ENCODE data around the gene SOX21. TPM values are rescaled to one million over a fixed set of nuclear protein-coding genes. Genes with fewer than 3 reads are reported as not detected.

SOX21 gene
- total RNA-seq, 1 experiment from 2014 or later, result not detected

GRCh38 chr13:94672400-94672799 lies 39.9 kb downstream of the SOX21 start:
- Histone ChIP-seq H3K9ac (ENCODE audit: low read length) (no peak overlapping the region), H3K4me2 (ENCODE audit: low read length) (no peak overlapping the region), H3K36me3 (ENCODE audit: control insufficient read depth in 1 of 2, insufficient read depth in 2 of 2, low read length in 2 of 2) (no peaks in the 10 kb centered on the region), H3K4me3 (replicated peaks in 1 of 2; ENCODE audit: low read depth in 1 of 2, low read length in 2 of 2) (no peak overlapping the region), H3K79me2 (ENCODE audit: insufficient read depth, low read length) (no peaks in the 10 kb centered on the region), H3K9me2 (ENCODE audit: insufficient read depth) (no peaks in the 10 kb centered on the region), H3K4me1 (ENCODE audit: control insufficient read depth in 1 of 2, insufficient read depth in 2 of 2, low read length in 2 of 2) (no peaks in the 10 kb centered on the region), H3K9me3 (ENCODE audit: control insufficient read depth in 1 of 2, insufficient read depth in 1 of 2, low read depth in 1 of 2, low read length in 2 of 2) (no peaks in the 10 kb centered on the region), H2AFZ (ENCODE audit: low read depth, low read length, poor library complexity, severe bottlenecking) (no peak overlapping the region), H3K27ac (ENCODE audit: low read depth, low read length) (no peak overlapping the region), H4K20me1 (ENCODE audit: insufficient read depth) (no peaks in the 10 kb centered on the region), H3K27me3 (ENCODE audit: insufficient read depth, low read length) (0 out of 2 replicates have a peak, but pooled peaks cover 12% of the 10 kb centered on the region)
- ATAC-seq, result no peak
- BruUV-seq (replicated peaks), result no TSS peak
- ChIA-PET CTCF (interaction anchor here (0.8 to 1.4 kb wide), 3 partner anchors 10 to 13 kb away, joined by 3 to 6 read pairs (median 3); no protein-coding TSS in a partner anchor), POLR2A (no interaction called here), RAD21 (ENCODE audit: low non-redundant PET in 1 of 2, low total read pairs in 2 of 2, uncharacterized antibody in 2 of 2, unreplicated experiment in 2 of 2) (no interaction called here)
- DNase-seq (ENCODE audit: low read depth, low spot score), result no peak
- TF ChIP-seq TCF7L2 (IDR thresholded peaks at IDR 0.05; ENCODE audit: borderline replicate concordance, extremely low read depth, insufficient read depth, insufficient read length) (no peak), POLR2A (IDR thresholded peaks at IDR 0.05; ENCODE audit: borderline replicate concordance, extremely low read depth, insufficient read depth, insufficient read length) (no peak), ZNF274 (IDR thresholded peaks at IDR 0.05; ENCODE audit: low read depth, low read length) (no peak), POLR2AphosphoS5 (IDR thresholded peaks at IDR 0.05; ENCODE audit: low read depth, low read length) (no peak), EZH2phosphoT487 (IDR thresholded peaks at IDR 0.05; ENCODE audit: borderline replicate concordance) (no peak), SRF (IDR thresholded peaks at IDR 0.05; ENCODE audit: low read depth) (no peak), SP1 (IDR thresholded peaks at IDR 0.05; ENCODE audit: low read depth) (no peak), ZFX (IDR thresholded peaks at IDR 0.05) (no peak), JUND (IDR thresholded peaks at IDR 0.05) (no peak), EGR1 (IDR thresholded peaks at IDR 0.05; ENCODE audit: low read depth) (no peak), ATF3 (IDR thresholded peaks at IDR 0.05) (no peak), FOSL1 (IDR thresholded peaks at IDR 0.05; ENCODE audit: low read depth) (no peak)
- intact Hi-C loops (cut with micrococcal nuclease), result no loop called here

- CTCF ChIA-PET, result no interaction called here
- TF ChIP-seq POLR2AphosphoS5 (IDR thresholded peaks at IDR 0.05; ENCODE audit: low read depth, low read length) (no peak), RAD21 (IDR thresholded peaks at IDR 0.05; ENCODE audit: low read depth) (no peak), EZH2phosphoT487 (IDR thresholded peaks at IDR 0.05; ENCODE audit: borderline replicate concordance) (no peak), ZFX (IDR thresholded peaks at IDR 0.05) (no peak), FOSL1 (IDR thresholded peaks at IDR 0.05; ENCODE audit: low read depth) (no peak), JUND (IDR thresholded peaks at IDR 0.05) (no peak), REST (IDR thresholded peaks at IDR 0.05; ENCODE audit: low read depth) (no peak), MAX (IDR thresholded peaks at IDR 0.05) (no peak), SP1 (IDR thresholded peaks at IDR 0.05; ENCODE audit: low read depth) (no peak), ZBTB33 (IDR thresholded peaks at IDR 0.05; ENCODE audit: extremely low read depth, insufficient replicate concordance, low read length) (no peak)
Measured at GRCh38 chr13:94667190-94667589, 45.2 kb downstream of the SOX21 start.

More at GRCh38 chr13:94667190-94667589, 45.2 kb downstream of the SOX21 start:
- H3K27ac ChIP-seq (ENCODE audit: low read depth, low read length), result no peak overlapping the region
- no peak overlapping the region for H3K4me2 ChIP-seq (ENCODE audit: low read length)
- ATAC-seq, result no peak
- BruUV-seq (replicated peaks), result no TSS peak
- no peaks in the 10 kb centered on the region for H3K4me1 ChIP-seq (ENCODE audit: control insufficient read depth in 1 of 2, insufficient read depth in 2 of 2, low read length in 2 of 2)
- no peak overlapping the region for H3K4me3 ChIP-seq (replicated peaks in 1 of 2; ENCODE audit: low read depth in 1 of 2, low read length in 2 of 2)
- POLR2A ChIA-PET, result no interaction called here
- H3K27me3 ChIP-seq (ENCODE audit: insufficient read depth, low read length), result peaks cover 46% of the 10 kb centered on the region
- intact Hi-C loops (cut with micrococcal nuclease), result no loop called here
- no peaks in the 10 kb centered on the region for H4K20me1 ChIP-seq (ENCODE audit: insufficient read depth)
- no peaks in the 10 kb centered on the region for H3K9me3 ChIP-seq (ENCODE audit: control insufficient read depth in 1 of 2, insufficient read depth in 1 of 2, low read depth in 1 of 2, low read length in 2 of 2)
- RAD21 ChIA-PET (ENCODE audit: low non-redundant PET in 1 of 2, low total read pairs in 2 of 2, uncharacterized antibody in 2 of 2, unreplicated experiment in 2 of 2), result no interaction called here
- DNase-seq (ENCODE audit: low read depth, low spot score), result no peak
- H3K9ac ChIP-seq (ENCODE audit: low read length), result no peak overlapping the region
- no peaks in the 10 kb centered on the region for H3K79me2 ChIP-seq (ENCODE audit: insufficient read depth, low read length)
- H3K9me2 ChIP-seq (ENCODE audit: insufficient read depth), result no peaks in the 10 kb centered on the region
- H3K36me3 ChIP-seq (ENCODE audit: control insufficient read depth in 1 of 2, insufficient read depth in 2 of 2, low read length in 2 of 2), result no peaks in the 10 kb centered on the region
- H2AFZ ChIP-seq (ENCODE audit: low read depth, low read length, poor library complexity, severe bottlenecking), result no peak overlapping the region

Measured in HCT116 (cell line).